OCI-LY7 (cell line): ENCODE results near the gene GCFC2. TPM values are rescaled to one million over a fixed set of nuclear protein-coding genes. Genes with fewer than 3 reads are reported as not detected.
"Not testable (repeated sequence)": the region's sequence is repeated elsewhere in the genome, so short reads cannot be mapped to it uniquely, and the experiment has no call there.

ENCODE experiments used
- BruUV-seq: library from RNA; stranded (reverse); fragments of 400-500 nt; replicated peaks from 2 replicates; lab custom pipeline; 2021; lab: Mats Ljungman, UMichigan
- CTCF ChIA-PET: fragments of 300-600 bp; sonication (Branson Sonifier 250); formaldehyde crosslinking; loops from one replicate; lab custom pipeline; 2022; ENCODE audit warnings: antibody characterized with exemption; ENCODE audit not compliant: unreplicated experiment; lab: Charles Lee
- POLR2A ChIA-PET: fragments of 300-600 bp; sonication (Branson Sonifier 250); formaldehyde crosslinking; loops from one replicate; lab custom pipeline; 2022; ENCODE audit warnings: antibody characterized with exemption; lab: Charles Lee
- DNase-seq: peaks from one replicate; pipeline ENCODE4 v3.0.0-alpha.2; 2015; ENCODE audit warnings: low spot score
- H2AFZ ChIP-seq: fragments of 200-600 bp; sonication (generic), shearing (Covaris generic); 2 replicates; pipeline ENCODE4 v1.6.1; 2014; ENCODE audit warnings: mild to moderate bottlenecking, antibody characterized with exemption, low read length, moderate library complexity
- H3K27ac ChIP-seq: fragments of 200-600 bp; sonication (generic); 2 replicates; pipeline ENCODE4 v1.5.1; 2014; ENCODE audit warnings: mixed run types, low read depth, mild to moderate bottlenecking, moderate library complexity, low read length, inconsistent platforms; ENCODE audit not compliant: poor library complexity, severe bottlenecking
- H3K36me3 ChIP-seq: fragments of 200-600 bp; sonication (generic); 2 replicates; pipeline ENCODE4 v1.6.1; 2014; ENCODE audit warnings: mild to moderate bottlenecking, antibody characterized with exemption, low read length, moderate library complexity, mixed read lengths; ENCODE audit not compliant: insufficient read depth
- H3K4me1 ChIP-seq: fragments of 200-600 bp; sonication (generic); 2 replicates; pipeline ENCODE4 v1.5.1; 2014; ENCODE audit warnings: mild to moderate bottlenecking, low read length; ENCODE audit not compliant: insufficient read depth, poor library complexity, severe bottlenecking
- H3K4me2 ChIP-seq: fragments of 200-600 bp; sonication (generic); 2 replicates; pipeline ENCODE4 v1.6.1; 2014; ENCODE audit warnings: mild to moderate bottlenecking, low read length
- H3K4me3 ChIP-seq: fragments of 200-600 bp; sonication (generic); 2 replicates; pipeline ENCODE4 v1.5.1; 2014; ENCODE audit warnings: mild to moderate bottlenecking, low read depth, low read length; ENCODE audit not compliant: poor library complexity, severe bottlenecking
- H3K79me2 ChIP-seq: fragments of 200-600 bp; sonication (generic); 2 replicates; pipeline ENCODE4 v1.6.1; 2016; ENCODE audit warnings: low read depth, mild to moderate bottlenecking, low read length, moderate library complexity, mixed read lengths; ENCODE audit not compliant: insufficient read depth
- H3K9me2 ChIP-seq: fragments of 200-600 bp; sonication (generic); 2 replicates; pipeline ENCODE4 v1.6.1; 2016; ENCODE audit warnings: mild to moderate bottlenecking, low read length, mixed read lengths; ENCODE audit not compliant: insufficient read depth
- H3K9me3 ChIP-seq: fragments of 200-600 bp; sonication (generic); 2 replicates; pipeline ENCODE4 v1.6.1; 2014; ENCODE audit warnings: mild to moderate bottlenecking, mixed run types, low read length, mixed read lengths
- H4K20me1 ChIP-seq: fragments of 200-600 bp; sonication (generic); 2 replicates; pipeline ENCODE4 v1.6.1; 2014; ENCODE audit warnings: mild to moderate bottlenecking, antibody characterized with exemption, low read length, moderate library complexity, mixed read lengths; ENCODE audit not compliant: insufficient read depth
- EZH2phosphoT487 ChIP-seq: fragments of 200-600 bp; sonication (generic); IDR thresholded peaks from 2 replicates; pipeline ENCODE4 v1.6.1; 2018; ENCODE audit warnings: low read depth, borderline replicate concordance, mild to moderate bottlenecking, mixed run types, antibody characterized with exemption, low read length, moderate library complexity, mixed read lengths
- intact Hi-C: fragments of 100-400 bp; cut with micrococcal nuclease; formaldehyde crosslinking; loops from one replicate; pipeline ENCODE4 v1.10.0; 2022; ENCODE audit not compliant: unreplicated experiment
- total RNA-seq, 2 experiments: library from RNA; depleted of rRNA in 1 of 2; stranded (reverse); fragments of >200 nt in 1 of 2; shearing (Covaris generic) in 1 of 2; gene quantifications; 2 replicates each; pipeline ENCODE4 v1.2.3, GENCODE V29; 2014 to 2022
- TF ChIP-seq, protein P1 (sequence below): fragments of 200-600 bp; sonication (generic); conservative IDR thresholded peaks from 2 replicates; pipeline ENCODE4 v1.5.1; 2014; ENCODE audit warnings: mild to moderate bottlenecking, antibody characterized with exemption, low read length, moderate library complexity, mixed read lengths

GCFC2 gene
- total RNA-seq, 2 experiments from 2014 or later = 19.3 to 21.8 TPM

DNA sequence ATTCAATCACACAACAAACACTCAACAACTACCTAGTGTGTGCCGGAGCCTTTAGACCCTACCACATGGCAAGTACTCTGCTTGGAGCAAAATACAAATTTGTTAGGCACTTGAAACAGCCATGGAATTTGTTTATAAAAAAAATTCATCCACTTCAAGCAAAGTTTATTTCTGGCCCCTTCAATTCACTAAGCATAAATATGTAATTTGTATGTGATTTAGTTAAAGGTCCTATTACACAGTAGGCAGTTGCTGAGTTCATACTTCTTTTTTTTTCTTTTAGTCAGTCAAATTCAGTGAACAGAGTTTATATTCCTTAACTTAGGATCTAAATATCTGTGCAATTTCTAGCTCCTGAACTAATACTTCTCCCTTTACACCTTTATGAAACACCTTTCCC, 22.5 kb downstream of the GCFC2 start:
- BruUV-seq = no TSS peak
- POLR2A ChIA-PET = interaction anchor here (0.8 kb wide), 1 partner anchor 36 kb away, joined by 3 read pairs; no protein-coding TSS in a partner anchor

DNA sequence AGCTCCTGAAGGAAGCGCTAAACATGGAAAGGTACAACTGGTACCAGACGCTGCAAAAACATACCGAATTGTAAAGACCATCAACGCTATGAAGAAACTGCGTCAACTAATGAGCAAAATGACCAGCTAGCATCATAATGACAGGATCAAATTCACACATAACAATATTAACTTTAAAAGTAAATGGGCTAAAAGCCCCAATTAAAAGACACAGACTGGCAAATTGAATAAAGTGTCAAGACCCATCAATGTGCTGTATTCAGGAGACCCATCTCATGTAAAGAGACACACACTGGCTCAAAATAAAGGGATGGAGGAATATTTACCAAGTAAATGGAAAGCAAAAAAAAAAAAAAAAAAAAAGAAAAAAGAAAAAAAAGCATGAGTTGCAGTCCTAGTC, 27.3 kb downstream of the GCFC2 start:
- H2AFZ ChIP-seq, H4K20me1 ChIP-seq, H3K79me2 ChIP-seq, H3K4me3 ChIP-seq, DNase-seq, H3K9me3 ChIP-seq, H3K4me2 ChIP-seq, CTCF ChIA-PET, BruUV-seq, H3K9me2 ChIP-seq, H3K27ac ChIP-seq, POLR2A ChIA-PET, intact Hi-C loops, H3K4me1 ChIP-seq: not testable (repeated sequence)
- peaks cover 74% of the 10 kb centered on the region for H3K36me3 ChIP-seq

More for the DNA sequence above, 22.5 kb downstream of the GCFC2 start:
- no peak for DNase-seq
- CTCF ChIA-PET = no interaction called here
- H3K27ac ChIP-seq = no peak overlapping the region
- no peaks in the 10 kb centered on the region for H3K4me1 ChIP-seq
- H3K4me2 ChIP-seq = no peak overlapping the region
- H4K20me1 ChIP-seq = no peaks in the 10 kb centered on the region
- H3K4me3 ChIP-seq = no peak overlapping the region
- H3K79me2 ChIP-seq = no peaks in the 10 kb centered on the region
- no peak overlapping the region for H2AFZ ChIP-seq
- peaks cover 77% of the 10 kb centered on the region for H3K36me3 ChIP-seq
- no peak for TF ChIP-seq EZH2phosphoT487
- TF ChIP-seq, protein P1, sequence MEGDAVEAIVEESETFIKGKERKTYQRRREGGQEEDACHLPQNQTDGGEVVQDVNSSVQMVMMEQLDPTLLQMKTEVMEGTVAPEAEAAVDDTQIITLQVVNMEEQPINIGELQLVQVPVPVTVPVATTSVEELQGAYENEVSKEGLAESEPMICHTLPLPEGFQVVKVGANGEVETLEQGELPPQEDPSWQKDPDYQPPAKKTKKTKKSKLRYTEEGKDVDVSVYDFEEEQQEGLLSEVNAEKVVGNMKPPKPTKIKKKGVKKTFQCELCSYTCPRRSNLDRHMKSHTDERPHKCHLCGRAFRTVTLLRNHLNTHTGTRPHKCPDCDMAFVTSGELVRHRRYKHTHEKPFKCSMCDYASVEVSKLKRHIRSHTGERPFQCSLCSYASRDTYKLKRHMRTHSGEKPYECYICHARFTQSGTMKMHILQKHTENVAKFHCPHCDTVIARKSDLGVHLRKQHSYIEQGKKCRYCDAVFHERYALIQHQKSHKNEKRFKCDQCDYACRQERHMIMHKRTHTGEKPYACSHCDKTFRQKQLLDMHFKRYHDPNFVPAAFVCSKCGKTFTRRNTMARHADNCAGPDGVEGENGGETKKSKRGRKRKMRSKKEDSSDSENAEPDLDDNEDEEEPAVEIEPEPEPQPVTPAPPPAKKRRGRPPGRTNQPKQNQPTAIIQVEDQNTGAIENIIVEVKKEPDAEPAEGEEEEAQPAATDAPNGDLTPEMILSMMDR = no peak
- no peaks in the 10 kb centered on the region for H3K9me2 ChIP-seq
- intact Hi-C loops = no loop called here
- no peaks in the 10 kb centered on the region for H3K9me3 ChIP-seq

DNA sequence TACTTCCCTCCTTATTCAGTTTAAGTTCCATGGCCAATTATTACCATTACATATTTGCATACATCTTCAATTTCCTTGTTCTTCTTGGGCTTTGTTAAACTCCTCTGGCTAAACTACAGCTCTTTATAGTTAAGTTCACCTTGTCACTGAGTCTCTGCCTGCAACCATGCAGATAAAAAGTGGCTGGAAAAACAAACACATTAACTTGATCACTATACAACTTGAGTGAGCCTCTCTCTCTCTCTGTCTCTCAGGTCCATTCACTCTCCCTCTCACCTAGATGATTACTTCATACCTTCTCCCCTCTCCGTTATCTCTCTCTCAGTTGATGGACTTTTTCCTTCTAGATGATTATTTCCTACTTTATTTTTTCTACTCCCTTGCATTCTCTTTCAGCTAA, 30.3 kb downstream of the GCFC2 start:
- BruUV-seq = no TSS peak
- TF ChIP-seq, protein P1 = no peak
- H3K79me2 ChIP-seq = no peaks in the 10 kb centered on the region
- intact Hi-C loops = no loop called here
- H3K9me3 ChIP-seq = no peaks in the 10 kb centered on the region
- no peak overlapping the region for H2AFZ ChIP-seq
- no peak overlapping the region for H3K27ac ChIP-seq
- ChIA-PET POLR2A (interaction anchor here (0.6 kb wide), 2 partner anchors 263 to 879 kb away, joined by 3 read pairs; no protein-coding TSS in a partner anchor), CTCF (no interaction called here)
- H4K20me1 ChIP-seq = no peaks in the 10 kb centered on the region
- H3K36me3 ChIP-seq = peaks cover 60% of the 10 kb centered on the region
- no peak overlapping the region for H3K4me2 ChIP-seq
- DNase-seq = no peak
- H3K9me2 ChIP-seq = no peaks in the 10 kb centered on the region
- no peaks in the 10 kb centered on the region for H3K4me1 ChIP-seq
- H3K4me3 ChIP-seq = no peak overlapping the region
